Measurements from ENCODE around the gene MRRF. TPM values are rescaled to one million over a fixed set of nuclear protein-coding genes. Genes with fewer than 3 reads are reported as not detected.

MRRF gene
- total RNA-seq, 1 donor from 2014 or later, result 38.5 TPM

DNA sequence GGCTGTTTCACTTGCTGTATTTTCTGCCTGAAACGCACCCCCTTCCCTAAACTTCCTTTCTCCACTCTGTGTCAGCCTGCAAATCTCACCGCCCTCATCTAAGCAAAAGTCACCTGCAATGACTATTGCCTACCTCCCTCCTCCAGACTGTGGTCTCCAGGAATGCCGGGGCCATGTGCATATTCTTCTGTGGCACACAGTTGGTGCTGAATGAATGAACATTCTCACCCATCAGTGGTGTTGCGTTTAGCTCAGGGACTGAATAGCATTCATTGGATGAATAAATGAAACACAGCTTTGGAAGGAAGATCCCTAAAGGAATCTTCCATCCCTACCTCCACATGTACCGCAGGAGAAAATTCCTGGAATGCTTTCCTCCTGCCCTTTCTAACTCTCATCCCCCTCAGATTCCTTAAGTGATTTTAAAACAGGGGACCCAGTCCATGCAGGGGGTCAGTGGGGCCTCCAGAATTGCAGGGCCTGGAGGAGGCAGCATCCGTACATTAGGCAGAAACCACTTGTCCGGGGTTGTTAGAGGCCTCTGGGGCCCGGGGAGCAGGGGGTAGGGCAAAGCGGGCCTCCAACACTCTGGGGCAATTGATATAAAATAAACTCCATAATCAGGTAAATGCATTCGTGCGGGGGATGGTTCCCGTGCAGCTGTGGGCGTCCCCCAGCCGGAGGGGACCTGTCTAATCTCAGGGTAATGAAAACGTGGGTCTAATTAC lies 77.8 kb downstream of the MRRF start:
- intact Hi-C loops (cut with DNase I), result no loop called here
- H3K4me3 ChIP-seq, result no peak overlapping the region
- H3K4me1 ChIP-seq, result peaks cover 5% of the 10 kb centered on the region
- H3K36me3 ChIP-seq, result no peaks in the 10 kb centered on the region
- H3K9me3 ChIP-seq, result no peaks in the 10 kb centered on the region
- DNase-seq (ENCODE audit: extremely low spot score in 2 of 2), result no peak
- TF ChIP-seq POLR2AphosphoS5 (IDR thresholded peaks at IDR 0.05; ENCODE audit: insufficient read depth in 1 of 2, low read depth in 1 of 2), result no peak
- TF ChIP-seq CTCF (IDR thresholded peaks at IDR 0.05), result no peak
- no peak for TF ChIP-seq POLR2A (IDR thresholded peaks at IDR 0.05)
- no peak overlapping the region for H3K27ac ChIP-seq
- no peaks in the 10 kb centered on the region for H3K27me3 ChIP-seq

- TF ChIP-seq POLR2AphosphoS5 (IDR thresholded peaks at IDR 0.05; ENCODE audit: insufficient read depth in 1 of 2, low read depth in 1 of 2) (no peak), POLR2A (IDR thresholded peaks at IDR 0.05) (no peak), CTCF (IDR thresholded peaks at IDR 0.05) (no peak)
- Histone ChIP-seq H3K36me3 (no peaks in the 10 kb centered on the region), H3K9me3 (no peaks in the 10 kb centered on the region), H3K4me3 (peak overlapping the region; percentile 47 to 50), H3K27me3 (no peaks in the 10 kb centered on the region), H3K4me1 (peaks cover 18% of the 10 kb centered on the region), H3K27ac (peak overlapping the region; percentile 50)
- DNase-seq (ENCODE audit: extremely low spot score in 2 of 2), result no peak
- intact Hi-C loops (cut with DNase I), result no loop called here
Observed at GRCh38 chr9:122346478-122347347, 82.0 kb downstream of the MRRF start.

- H3K27ac ChIP-seq, result peak overlapping the region; percentile 50
- intact Hi-C loops (cut with DNase I), result no loop called here
- H3K4me1 ChIP-seq, result peaks cover 18% of the 10 kb centered on the region
- DNase-seq (ENCODE audit: extremely low spot score in 2 of 2), result no peak
- TF ChIP-seq CTCF (IDR thresholded peaks at IDR 0.05) (no peak), POLR2AphosphoS5 (IDR thresholded peaks at IDR 0.05; ENCODE audit: insufficient read depth in 1 of 2, low read depth in 1 of 2) (no peak), POLR2A (IDR thresholded peaks at IDR 0.05) (no peak)
- no peaks in the 10 kb centered on the region for H3K9me3 ChIP-seq
- H3K4me3 ChIP-seq, result peak overlapping the region; percentile 47 to 50
- H3K36me3 ChIP-seq, result no peaks in the 10 kb centered on the region
- no peaks in the 10 kb centered on the region for H3K27me3 ChIP-seq
Observed at GRCh38 chr9:122347348-122348287, 82.9 kb downstream of the MRRF start.

DNA sequence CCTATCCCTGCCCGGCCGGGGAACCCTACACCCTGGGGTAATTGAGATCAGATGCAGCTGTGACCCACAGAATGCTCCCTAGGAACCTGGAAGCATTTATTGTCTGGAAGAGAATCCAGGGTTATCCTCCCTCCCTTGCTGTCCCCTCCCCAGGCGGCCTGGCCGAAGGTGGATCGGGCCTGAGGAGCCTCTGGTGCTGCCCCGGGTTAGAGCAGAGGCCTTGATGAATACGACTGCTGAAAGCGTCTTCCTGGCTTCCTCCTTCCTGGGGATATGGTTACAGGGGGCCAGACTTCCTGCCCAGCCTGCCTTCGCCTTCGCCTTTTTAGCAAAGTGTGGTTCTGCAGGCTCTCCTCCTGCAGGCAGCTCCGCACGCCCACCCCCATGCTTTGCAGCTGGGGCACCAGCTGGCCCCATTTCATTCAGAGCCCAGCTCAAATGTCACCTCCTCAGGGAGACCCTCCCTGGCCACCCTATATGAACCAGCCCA lies 83.7 kb downstream of the MRRF start:
- no peak overlapping the region for H3K4me3 ChIP-seq
- TF ChIP-seq POLR2A (IDR thresholded peaks at IDR 0.05), result no peak
- TF ChIP-seq POLR2AphosphoS5 (IDR thresholded peaks at IDR 0.05; ENCODE audit: insufficient read depth in 1 of 2, low read depth in 1 of 2), result no peak
- no peak for TF ChIP-seq CTCF (IDR thresholded peaks at IDR 0.05)
- no peak overlapping the region for H3K27ac ChIP-seq
- H3K27me3 ChIP-seq, result no peaks in the 10 kb centered on the region
- intact Hi-C loops (cut with DNase I), result no loop called here
- H3K4me1 ChIP-seq, result peaks cover 18% of the 10 kb centered on the region
- no peaks in the 10 kb centered on the region for H3K36me3 ChIP-seq
- DNase-seq (ENCODE audit: extremely low spot score in 2 of 2), result no peak
- H3K9me3 ChIP-seq, result no peaks in the 10 kb centered on the region

Data from vagina (tissue), 2 donors.